BLaER1 treated with 17β-estradiol and CSF1 and Interleukin-3, amounts not matched to agents 10 nM and 100 nM (cell line): Measurements from ENCODE around the gene SLC30A1.
"Not testable (repeated sequence)": the region's sequence is repeated elsewhere in the genome, so short reads cannot be mapped to it uniquely, and the experiment has no call there.

Experiments used
- H3K27ac ChIP-seq, 11 experiments: shearing (Covaris generic); formaldehyde crosslinking; 2 replicates each; pipeline ENCODE4 v1.8.1; 2022
- H3K27me3 ChIP-seq, 11 experiments: shearing (Covaris generic); formaldehyde crosslinking; 2 replicates each; pipeline ENCODE4 v1.8.1; 2022
- H3K36me3 ChIP-seq, 11 experiments: shearing (Covaris generic); formaldehyde crosslinking; 2 replicates each; pipeline ENCODE4 v1.8.1; 2022
- H3K4me1 ChIP-seq, 10 experiments: shearing (Covaris generic); formaldehyde crosslinking; 2 replicates each; pipeline ENCODE4 v1.8.1; 2022
- H3K4me2 ChIP-seq, 11 experiments: shearing (Covaris generic); formaldehyde crosslinking; 2 replicates each; pipeline ENCODE4 v1.8.1; 2022
- H3K4me3 ChIP-seq, 10 experiments: shearing (Covaris generic); formaldehyde crosslinking; 2 replicates each; pipeline ENCODE4 v1.8.1; 2022
- H3K9ac ChIP-seq, 11 experiments: shearing (Covaris generic); formaldehyde crosslinking; 2 replicates each; pipeline ENCODE4 v1.8.1; 2022
- H3K9me3 ChIP-seq, 11 experiments: shearing (Covaris generic); formaldehyde crosslinking; replicated peaks in 1 of 11; 2 replicates each; pipeline ENCODE4 v1.8.1; 2022
- H4K20me1 ChIP-seq, 11 experiments: shearing (Covaris generic); formaldehyde crosslinking; 2 replicates each; pipeline ENCODE4 v1.8.1; 2022
- Cebpa-rat ChIP-seq, 11 experiments: shearing (Covaris generic); IDR thresholded peaks; 2 replicates each; pipeline ENCODE4 v1.8.1; 2022

Gene SLC30A1

DNA sequence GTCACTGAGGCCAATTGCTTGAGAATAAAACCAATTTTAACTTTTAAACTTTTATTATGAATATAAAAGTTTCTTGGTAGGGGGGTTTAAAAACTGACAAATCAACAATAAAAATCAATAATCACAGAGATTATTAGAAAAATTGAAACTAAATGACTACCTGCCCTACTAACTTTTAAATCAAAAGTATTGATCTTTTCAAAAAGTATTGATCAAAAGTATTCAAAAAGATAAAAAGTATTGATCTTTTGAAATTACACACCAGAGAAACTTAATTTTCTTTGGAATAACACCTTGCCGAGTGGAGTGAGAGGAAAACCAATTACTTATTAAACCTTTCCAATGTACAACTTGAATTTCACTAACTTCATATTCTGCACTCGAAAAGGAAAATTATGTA lies 2.2 kb downstream of the SLC30A1 start:
- Histone ChIP-seq H3K9me3 (no peaks in the 10 kb centered on the region), H3K27ac (peak overlapping the region in 6 of 11 experiments; percentile 82 to 98 (median 96); a peak in 10 of 22 replicates), H4K20me1 (peaks cover 54 to 73% (median 71%) of the 10 kb centered on the region in 11 experiments), H3K9ac (peak overlapping the region; percentile 94 to 99 (median 97); a peak in 17 of 22 replicates), H3K4me2 (peak overlapping the region; percentile 84 to 100 (median 93)), H3K27me3 (no peaks in the 10 kb centered on the region), H3K36me3 (peaks cover 11 to 64% (median 46%) of the 10 kb centered on the region in 11 experiments; a peak in 20 of 22 replicates), H3K4me1 (peaks cover 25 to 62% (median 39%) of the 10 kb centered on the region in 10 experiments), H3K4me3 (peak overlapping the region; percentile 87 to 99 (median 94); a peak in 19 of 20 replicates)
- no peak for TF ChIP-seq Cebpa-rat (IDR thresholded peaks at IDR 0.05)

DNA sequence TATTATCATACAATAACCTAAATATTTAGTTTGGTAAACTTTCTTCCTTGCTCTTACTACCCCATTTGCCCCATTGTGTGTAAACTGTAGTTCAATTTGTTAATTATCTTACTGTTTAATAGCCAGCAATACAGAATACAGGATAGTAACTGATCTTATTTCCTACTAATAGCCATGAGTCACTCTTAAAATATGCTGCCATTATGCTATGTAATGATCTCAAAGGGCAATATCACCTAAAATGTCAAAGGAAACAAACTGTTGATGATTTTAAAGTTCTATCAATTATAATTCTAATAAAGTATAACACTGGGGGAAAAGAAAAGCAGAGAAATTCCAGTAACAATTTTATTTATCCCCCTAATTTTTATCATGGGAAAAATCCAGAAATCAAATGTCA lies 4.3 kb downstream of the SLC30A1 start:
- no peak overlapping the region for H3K27ac ChIP-seq
- TF ChIP-seq Cebpa-rat (IDR thresholded peaks at IDR 0.05): no peak
- H3K4me3 ChIP-seq: peak overlapping the region in 4 of 10 experiments; percentile 8 to 99 (median 94); a peak in 6 of 20 replicates
- peak overlapping the region in 1 of 11 experiments; percentile 95; a peak in 3 of 22 replicates for H3K9ac ChIP-seq
- H3K27me3 ChIP-seq: no peaks in the 10 kb centered on the region
- peaks cover 54 to 93% (median 87%) of the 10 kb centered on the region in 11 experiments for H4K20me1 ChIP-seq
- no peaks in the 10 kb centered on the region for H3K9me3 ChIP-seq
- peaks cover 11 to 76% (median 51%) of the 10 kb centered on the region in 11 experiments; a peak in 20 of 22 replicates for H3K36me3 ChIP-seq
- peak overlapping the region in 5 of 11 experiments; percentile 91 to 99 (median 93); a peak in 10 of 22 replicates for H3K4me2 ChIP-seq
- peaks cover 14 to 42% (median 20%) of the 10 kb centered on the region in 10 experiments for H3K4me1 ChIP-seq

DNA sequence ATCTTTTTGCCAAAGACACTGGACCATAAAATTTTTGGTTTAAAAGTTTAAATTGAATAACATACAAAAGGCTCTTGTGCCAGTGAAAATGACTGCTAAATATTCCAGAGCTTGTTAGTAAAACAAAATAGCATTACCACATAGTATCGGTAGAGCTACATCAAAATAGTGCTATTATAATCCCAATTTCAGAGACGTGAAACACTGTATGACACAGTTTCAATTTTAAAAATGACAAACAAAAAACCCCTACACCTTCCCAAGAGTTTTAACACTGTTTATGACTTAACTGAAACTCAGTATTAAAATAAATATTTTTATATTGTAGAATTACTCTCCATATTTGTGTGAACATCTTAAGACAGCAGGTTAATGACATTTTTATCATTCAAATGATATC lies 7.0 kb downstream of the SLC30A1 start:
- Histone ChIP-seq H3K27me3 (no peaks in the 10 kb centered on the region), H3K9ac (no peak overlapping the region), H3K4me1 (peaks cover 12 to 41% (median 17%) of the 10 kb centered on the region in 10 experiments; a peak in 19 of 20 replicates), H3K4me3 (no peak overlapping the region), H4K20me1 (peaks cover 38 to 98% (median 69%) of the 10 kb centered on the region in 11 experiments), H3K36me3 (peaks cover 11 to 65% (median 51%) of the 10 kb centered on the region in 11 experiments; a peak in 20 of 22 replicates), H3K27ac (no peak overlapping the region), H3K9me3 (no peaks in the 10 kb centered on the region), H3K4me2 (peak overlapping the region in 3 of 11 experiments; percentile 91 to 99 (median 93); a peak in 4 of 22 replicates)
- no peak for TF ChIP-seq Cebpa-rat (IDR thresholded peaks at IDR 0.05)

DNA sequence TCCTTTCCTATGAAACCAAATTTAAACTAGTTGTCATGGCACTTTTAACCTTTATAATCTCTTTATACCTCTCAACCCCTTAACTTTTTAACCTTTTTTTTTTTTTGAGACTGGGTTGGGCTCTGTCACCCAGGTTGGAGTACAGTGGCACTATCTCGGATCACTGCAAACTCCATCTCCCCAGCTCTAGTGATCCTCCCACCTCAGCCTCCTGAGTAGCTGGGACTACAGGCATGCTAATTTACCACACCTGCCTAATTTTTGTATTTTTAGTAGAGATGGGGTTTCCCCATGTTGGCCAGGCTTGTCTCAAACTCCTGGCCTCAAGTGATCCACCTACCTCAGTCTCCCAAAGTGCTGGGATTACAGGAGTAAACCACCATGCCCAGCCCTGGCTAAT lies 8.6 kb downstream of the SLC30A1 start:
- not testable (repeated sequence) for H3K9ac ChIP-seq, H3K4me3 ChIP-seq, H3K27ac ChIP-seq, H3K9me3 ChIP-seq, H3K27me3 ChIP-seq, H3K4me2 ChIP-seq
- peaks cover 0 to 37% (median 8%) of the 10 kb centered on the region in 10 experiments; a peak in 17 of 20 replicates for H3K4me1 ChIP-seq
- peaks cover 22 to 85% (median 52%) of the 10 kb centered on the region in 11 experiments for H4K20me1 ChIP-seq
- peaks cover 4 to 48% (median 41%) of the 10 kb centered on the region in 11 experiments; a peak in 20 of 22 replicates for H3K36me3 ChIP-seq

GRCh38 chr1:211566431-211567025 lies 12.4 kb downstream of the SLC30A1 start:
- H3K4me3 ChIP-seq: no peak overlapping the region
- peaks cover 0 to 11% (median 2%) of the 10 kb centered on the region in 10 experiments; a peak in 8 of 20 replicates for H3K4me1 ChIP-seq
- TF ChIP-seq Cebpa-rat (IDR thresholded peaks at IDR 0.05): no peak
- H3K27ac ChIP-seq: no peak overlapping the region
- H3K4me2 ChIP-seq: peak overlapping the region in 5 of 11 experiments; percentile 0 to 26 (median 10); a peak in 5 of 22 replicates
- no peak overlapping the region for H3K9ac ChIP-seq
- H3K9me3 ChIP-seq: no peaks in the 10 kb centered on the region
- peaks cover 0 to 47% (median 14%) of the 10 kb centered on the region in 11 experiments; a peak in 17 of 22 replicates for H4K20me1 ChIP-seq
- no peaks in the 10 kb centered on the region for H3K27me3 ChIP-seq
- peaks cover 0 to 10% (median 4%) of the 10 kb centered on the region in 11 experiments; a peak in 9 of 22 replicates for H3K36me3 ChIP-seq

GRCh38 chr1:211564084-211564483 lies 14.9 kb downstream of the SLC30A1 start:
- Histone ChIP-seq H3K27ac (no peak overlapping the region), H4K20me1 (peaks cover 0 to 23% (median 0%) of the 10 kb centered on the region in 11 experiments; a peak in 6 of 22 replicates), H3K4me3 (no peak overlapping the region)

GRCh38 chr1:211559222-211560010 lies 19.5 kb downstream of the SLC30A1 start:
- no peak for TF ChIP-seq Cebpa-rat (IDR thresholded peaks at IDR 0.05)
- H3K4me3 ChIP-seq: no peak overlapping the region
- H3K9me3 ChIP-seq: no peaks in the 10 kb centered on the region
- no peaks in the 10 kb centered on the region for H3K36me3 ChIP-seq
- H3K27me3 ChIP-seq: no peaks in the 10 kb centered on the region
- H3K27ac ChIP-seq: no peak overlapping the region
- H3K9ac ChIP-seq: no peak overlapping the region
- H3K4me1 ChIP-seq: peaks cover 0 to 7% (median 0%) of the 10 kb centered on the region in 10 experiments; a peak in 2 of 20 replicates
- H3K4me2 ChIP-seq: no peak overlapping the region
- no peaks in the 10 kb centered on the region for H4K20me1 ChIP-seq

More at GRCh38 chr1:211564084-211564483, 14.9 kb downstream of the SLC30A1 start:
- Histone ChIP-seq H3K9ac (no peak overlapping the region), H3K9me3 (no peaks in the 10 kb centered on the region), H3K27me3 (no peaks in the 10 kb centered on the region), H3K4me2 (peak overlapping the region in 3 of 11 experiments; percentile 2 to 26 (median 9); a peak in 3 of 22 replicates), H3K4me1 (peaks cover 0 to 9% (median 2%) of the 10 kb centered on the region in 10 experiments; a peak in 7 of 20 replicates), H3K36me3 (no peaks in the 10 kb centered on the region)
- TF ChIP-seq Cebpa-rat (IDR thresholded peaks at IDR 0.05): no peak

GRCh38 chr1:211557894-211558625 lies 20.9 kb downstream of the SLC30A1 start:
- no peaks in the 10 kb centered on the region for H3K27me3 ChIP-seq
- no peaks in the 10 kb centered on the region for H3K9me3 ChIP-seq
- no peak overlapping the region for H3K27ac ChIP-seq
- no peak overlapping the region for H3K4me2 ChIP-seq
- no peak for TF ChIP-seq Cebpa-rat (IDR thresholded peaks at IDR 0.05)
- no peaks in the 10 kb centered on the region for H3K36me3 ChIP-seq
- no peaks in the 10 kb centered on the region for H4K20me1 ChIP-seq
- no peak overlapping the region for H3K4me3 ChIP-seq
- H3K4me1 ChIP-seq: no peaks in the 10 kb centered on the region
- H3K9ac ChIP-seq: no peak overlapping the region
